ENCODE results near the gene SAG. TPM values are rescaled to one million over a fixed set of nuclear protein-coding genes. Genes with fewer than 3 reads are reported as not detected.
A peak's percentile ranks its signal among the peaks of the same experiment; 100 is the strongest.

Gene SAG
- total RNA-seq, 1 donor from 2014 or later, result not detected

DNA sequence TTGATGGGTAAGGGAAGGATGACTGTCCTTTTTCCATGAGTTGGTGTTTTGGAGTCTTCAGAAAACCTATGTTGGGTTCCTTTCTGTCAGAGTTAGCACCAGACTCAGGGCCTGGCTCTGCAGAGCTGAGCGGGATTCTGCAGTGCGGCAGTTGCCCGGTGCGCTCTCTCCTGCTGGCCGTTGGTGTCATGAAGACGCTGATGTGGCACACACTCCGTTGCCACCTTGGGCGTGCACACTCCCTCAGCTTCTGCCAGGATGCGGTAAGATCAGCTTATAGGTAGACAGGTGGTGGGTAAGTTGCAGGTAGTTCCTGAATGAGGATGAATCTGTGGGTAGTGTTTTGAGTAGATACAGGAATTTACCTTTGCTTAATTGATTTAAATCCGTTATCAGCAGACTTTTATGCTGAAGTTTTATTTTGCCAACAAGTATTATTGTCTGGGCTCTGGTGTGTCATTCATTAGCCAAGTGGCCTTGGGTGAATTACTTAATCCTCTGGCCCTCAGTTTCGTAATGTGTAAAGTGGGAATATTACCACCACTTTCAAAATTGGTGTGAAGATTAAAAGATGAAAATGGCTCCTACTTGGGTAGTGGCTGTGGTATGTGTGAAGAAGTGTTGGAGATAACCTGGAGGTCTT is 73.5 kb downstream of the SAG start:
- ATAC-seq, result no peak

DNA sequence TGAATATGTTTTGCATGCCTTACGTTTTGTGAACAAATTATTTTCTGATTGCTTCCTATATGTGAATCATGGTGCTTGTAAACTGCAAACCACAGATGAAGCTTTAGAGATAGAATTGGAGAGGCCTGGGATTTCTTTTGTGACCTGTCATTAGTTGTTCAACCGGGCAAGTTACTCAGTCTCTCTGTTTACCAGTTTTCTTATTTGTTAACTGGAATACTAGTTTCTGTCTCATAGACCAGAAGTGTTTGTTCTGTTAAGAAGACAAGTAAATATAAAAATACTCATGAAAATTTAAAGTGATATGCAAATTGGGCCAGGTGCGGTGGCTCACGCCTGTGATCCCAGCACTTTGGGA is 74.0 kb downstream of the SAG start:
- ATAC-seq, result no peak

DNA sequence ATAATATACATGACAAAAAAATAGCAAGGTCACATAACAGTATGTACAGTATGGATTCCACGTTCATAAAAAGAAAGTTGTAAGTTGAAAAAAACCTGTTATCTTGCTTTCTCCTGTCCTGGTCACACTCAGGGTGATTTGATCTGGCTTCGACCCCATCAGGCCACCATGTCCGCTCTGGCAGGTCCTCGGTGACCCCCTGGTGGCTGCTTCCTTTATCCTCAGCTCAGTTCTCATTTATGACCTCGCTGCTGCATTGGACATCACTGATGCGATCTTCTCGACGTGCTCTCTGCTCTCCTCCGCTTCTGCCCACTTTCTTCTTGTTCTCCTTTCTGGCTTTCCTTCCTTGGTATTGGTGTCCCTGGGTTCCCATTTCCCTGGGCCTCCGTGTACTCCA is 76.4 kb downstream of the SAG start:
- no peak for ATAC-seq

DNA sequence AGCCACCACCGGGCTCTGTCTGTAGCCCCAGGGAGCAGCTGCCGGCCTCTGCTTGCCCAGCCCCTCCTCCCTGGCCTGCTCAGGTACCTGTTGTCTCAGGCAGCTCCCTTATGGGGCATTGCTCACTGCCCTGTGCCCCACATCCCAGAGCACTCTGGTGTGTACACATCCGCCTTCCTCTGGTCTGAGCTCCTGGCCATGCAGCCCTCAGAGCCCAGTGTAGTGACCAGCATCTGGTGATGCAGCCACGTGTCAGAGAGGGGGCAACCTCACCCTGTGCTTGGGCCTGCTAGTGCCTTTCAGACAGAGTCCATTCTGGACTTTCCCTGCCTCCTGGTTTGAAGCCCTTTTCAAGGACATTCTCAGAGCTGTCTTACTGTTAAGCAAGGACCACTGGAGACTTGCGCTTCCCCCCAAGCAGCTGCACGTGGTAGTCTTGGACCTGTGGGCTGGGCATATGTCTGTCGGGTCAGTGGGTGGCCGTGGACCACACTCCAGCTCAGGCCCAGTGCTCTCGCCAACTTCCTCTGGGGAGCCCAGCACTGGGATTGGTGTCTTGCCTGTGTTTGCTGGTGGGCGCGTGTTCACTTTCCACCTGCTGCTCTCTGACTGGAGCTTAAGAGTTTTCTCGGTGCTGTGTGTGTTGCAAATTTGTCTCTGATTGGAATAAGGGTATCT is 77.3 kb downstream of the SAG start:
- ATAC-seq, result peak; percentile 67

DNA sequence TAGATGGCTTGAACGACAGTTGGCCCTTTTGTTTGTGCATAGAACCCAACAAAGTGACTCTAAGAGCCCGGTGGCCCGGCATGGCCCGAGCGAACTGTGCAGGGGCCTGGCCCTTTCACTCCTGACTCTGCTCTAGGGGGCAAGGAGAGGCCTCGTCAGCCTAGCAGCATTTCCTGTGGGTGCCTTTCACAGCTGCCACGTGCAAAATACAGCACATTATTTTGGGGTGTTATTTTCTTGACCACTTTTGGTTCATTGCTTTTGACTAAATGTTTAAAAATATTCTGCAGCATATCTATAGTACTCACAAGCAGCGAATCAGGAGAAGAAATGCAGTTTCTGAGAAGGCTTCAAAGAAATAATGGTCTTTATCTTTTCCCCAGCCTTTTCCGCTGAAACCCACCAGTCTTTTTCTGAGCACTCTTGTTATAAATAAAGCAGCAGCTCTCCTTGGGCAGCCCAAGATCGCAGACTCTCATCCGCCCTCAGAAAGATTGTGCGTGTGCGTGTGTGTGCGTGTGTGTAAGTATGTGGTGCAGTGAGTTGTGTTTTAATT is 78.0 kb downstream of the SAG start:
- no peak for ATAC-seq

DNA sequence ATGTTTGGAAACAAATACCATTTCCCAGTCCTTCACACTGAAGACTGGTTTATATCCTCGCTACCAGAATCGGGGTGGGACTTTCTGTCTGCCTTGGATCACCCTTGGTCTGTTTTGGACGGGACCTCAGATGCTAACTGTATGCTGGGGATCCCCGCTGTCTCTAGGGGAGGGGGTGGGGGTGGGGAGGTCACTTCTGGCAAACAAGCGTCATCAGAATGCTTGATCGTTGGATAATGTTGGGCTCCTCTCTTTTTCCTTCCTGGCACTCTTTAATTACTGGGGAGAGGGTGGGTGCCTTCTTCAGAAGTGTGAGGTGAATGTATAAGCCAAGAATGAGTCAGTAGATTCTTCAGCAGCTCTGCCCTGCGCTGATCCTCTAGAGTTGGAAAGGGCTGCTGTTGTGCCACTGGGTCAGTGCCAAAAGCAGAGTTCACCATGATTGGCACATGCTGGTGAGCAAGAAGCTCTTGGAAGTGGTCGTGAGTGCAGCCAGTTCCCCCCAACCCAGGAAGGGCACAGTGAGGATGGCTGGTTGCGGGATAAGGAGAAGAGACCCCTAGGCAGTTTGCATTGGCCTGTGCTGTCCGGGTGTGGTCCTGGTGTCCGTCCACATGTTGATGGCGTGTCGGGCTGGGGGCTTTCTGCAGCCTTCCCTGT is 78.9 kb downstream of the SAG start:
- ATAC-seq, result peak; percentile 45

DNA sequence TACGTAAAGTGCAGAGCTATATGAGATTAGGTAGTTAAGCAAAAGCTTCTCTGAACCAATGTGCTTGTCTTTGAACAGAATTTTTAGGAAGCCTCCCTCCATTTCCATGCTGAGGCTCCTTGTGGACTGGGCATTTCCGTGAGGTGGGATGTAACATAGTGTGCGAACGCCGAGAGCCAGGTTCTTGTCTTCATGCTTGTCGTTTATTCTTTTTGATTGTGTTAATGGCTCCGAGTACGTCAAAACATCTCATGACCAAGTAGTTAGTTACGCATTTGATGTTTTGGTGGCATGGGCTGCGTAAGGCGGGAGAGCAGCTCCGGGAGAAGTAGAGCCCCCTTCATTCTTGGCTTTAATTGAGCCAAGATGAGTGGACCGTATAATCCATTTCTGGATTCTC is 79.6 kb downstream of the SAG start:
- no peak for ATAC-seq

DNA sequence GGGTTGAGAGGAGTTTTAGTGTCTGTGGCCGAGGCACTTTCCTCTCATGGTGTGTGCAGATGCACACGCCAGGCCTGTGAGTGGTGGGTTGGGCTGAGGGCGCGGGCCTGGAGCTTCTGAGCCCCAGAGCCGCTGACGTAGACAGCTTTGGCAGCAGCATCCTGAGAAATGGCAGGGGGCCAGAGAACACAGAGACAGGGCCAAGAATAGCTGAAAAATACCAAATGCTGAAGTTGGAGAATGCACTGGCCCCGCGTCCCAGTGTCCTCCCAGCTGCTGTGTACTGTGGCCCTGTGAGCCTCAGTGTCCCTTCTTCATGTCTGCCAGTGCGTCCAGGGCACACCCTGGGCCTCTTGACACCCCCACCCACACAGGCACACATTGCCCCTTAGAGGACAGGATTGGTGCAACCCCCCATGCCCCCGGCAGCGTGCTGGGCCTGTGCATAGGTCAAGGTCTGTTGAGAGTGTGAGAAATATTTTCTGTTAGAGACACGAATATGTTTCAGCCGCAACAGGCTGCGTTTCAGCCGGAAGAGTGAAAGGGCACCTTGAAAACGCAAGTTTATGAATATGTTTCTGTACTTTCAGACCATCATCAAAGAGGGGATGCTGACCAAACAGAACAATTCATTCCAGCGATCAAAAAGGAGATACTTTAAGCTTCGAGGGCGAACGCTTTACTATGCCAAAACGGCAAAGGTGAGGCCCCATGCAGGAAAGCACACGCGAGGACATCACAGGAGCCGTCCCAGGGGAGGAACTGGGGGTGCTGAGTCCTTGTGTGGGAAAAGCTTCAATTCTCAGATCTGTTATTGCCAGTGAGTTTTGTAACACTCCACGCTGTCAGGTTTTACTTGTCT is 80.3 kb downstream of the SAG start:
- peak; percentile 39 for ATAC-seq

DNA sequence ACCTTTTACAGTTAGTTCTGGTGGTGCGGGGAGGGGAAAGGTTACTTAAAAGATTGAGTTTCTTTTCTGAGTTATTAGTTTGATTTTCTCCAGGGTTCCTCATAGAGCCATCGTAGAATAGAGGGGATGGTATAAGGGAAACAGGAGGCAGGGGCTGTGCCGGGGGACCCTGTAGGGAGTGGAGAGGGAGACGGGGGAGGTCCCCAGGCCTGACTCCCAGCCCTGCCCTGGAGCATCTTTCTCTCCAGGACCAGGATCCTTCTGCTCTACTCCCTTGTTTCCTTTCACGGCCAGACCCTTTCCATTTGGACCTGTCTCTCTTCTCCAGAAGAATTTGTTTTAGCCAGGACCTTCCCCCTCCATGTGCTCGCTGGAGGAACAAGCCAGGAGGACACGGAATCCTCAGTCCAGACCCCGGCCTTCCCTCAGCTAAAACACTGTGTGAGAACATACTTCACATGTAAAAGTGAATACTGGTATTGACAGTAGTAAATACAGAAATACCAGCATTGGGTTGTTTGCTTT is 82.0 kb downstream of the SAG start:
- ATAC-seq, result no peak

DNA sequence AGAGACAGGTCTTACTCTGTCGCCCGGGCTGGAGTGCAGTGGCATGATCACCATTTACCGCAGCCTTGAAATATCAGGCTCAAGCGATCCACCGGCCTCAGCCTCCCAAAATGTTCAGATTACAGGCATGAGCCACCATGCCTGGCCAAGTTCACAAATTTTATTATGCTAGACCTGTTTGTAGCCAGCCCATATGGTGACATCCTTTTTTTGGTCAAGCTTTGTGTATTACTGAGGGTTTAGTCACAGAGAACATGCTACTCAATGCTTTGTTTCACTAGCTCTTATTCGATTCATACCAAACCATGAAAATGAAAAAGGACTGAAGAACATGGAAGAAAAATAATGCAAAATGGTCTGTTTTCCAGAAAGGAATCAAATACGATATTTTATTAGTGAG is 88.1 kb downstream of the SAG start:
- no peak for ATAC-seq

Other genes starting within 250 kb of the SAG start
- gene INPP5D, start 247.5 kb upstream of the SAG start, total RNA-seq, result 6.2 TPM
- gene ATG16L1, start 56.1 kb upstream of the SAG start, total RNA-seq, result 13.9 TPM
- gene DGKD, start 46.7 kb downstream of the SAG start, total RNA-seq, result 6.7 TPM